NAMALWA (cell line): ENCODE measurements around the gene CPSF3.

ENCODE experiments used
- DNase-seq: peaks from one replicate; pipeline ENCODE4 v3.0.0-alpha.2; 2015; ENCODE audit warnings: low spot score

The CPSF3 gene

GRCh38 chr2:9423100-9423921 is at the start of gene CPSF3, which contains the start of gene ITGB1BP1:
TSS of gene CPSF3 (plus strand) at chr2:9423654. CDS start at chr2:9423774, 120 bp downstream.
TSS of gene ITGB1BP1 (minus strand) at chr2:9423528. CDS start at chr2:9418697, 4,831 bp downstream.
- DNase-seq: peak; percentile 99

GRCh38 chr2:9374071-9374730 is 49.3 kb upstream of the CPSF3 start:
- no peak for DNase-seq

DNA sequence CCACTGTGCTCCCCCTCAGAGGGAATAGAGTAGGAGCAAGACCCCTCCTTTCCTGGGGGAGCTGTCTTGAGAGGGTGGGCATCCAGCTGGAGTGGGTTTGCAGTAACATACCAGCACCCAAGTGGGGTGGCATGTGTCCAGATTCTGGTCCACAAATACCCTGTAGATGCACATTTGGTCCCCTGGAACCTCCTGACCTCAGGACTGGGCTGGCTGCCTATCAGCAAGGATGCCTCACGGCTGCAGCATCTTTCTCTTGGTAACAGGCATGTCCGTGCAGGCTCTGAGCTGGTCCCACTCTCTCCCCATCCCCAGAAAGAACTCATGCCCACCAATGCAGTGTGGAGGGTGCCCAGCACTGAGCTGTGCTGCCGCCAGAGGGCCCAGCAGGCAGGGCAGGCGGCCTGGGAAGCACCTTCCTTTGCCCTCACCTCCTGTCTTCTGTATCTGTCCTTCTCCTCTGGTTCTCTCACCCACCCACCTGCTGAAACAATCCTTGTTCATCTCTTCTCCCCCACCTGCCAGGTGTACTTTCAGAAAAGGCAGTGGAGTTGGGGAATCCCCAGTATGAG is 47.5 kb upstream of the CPSF3 start:
- peak; percentile 19 for DNase-seq

DNA sequence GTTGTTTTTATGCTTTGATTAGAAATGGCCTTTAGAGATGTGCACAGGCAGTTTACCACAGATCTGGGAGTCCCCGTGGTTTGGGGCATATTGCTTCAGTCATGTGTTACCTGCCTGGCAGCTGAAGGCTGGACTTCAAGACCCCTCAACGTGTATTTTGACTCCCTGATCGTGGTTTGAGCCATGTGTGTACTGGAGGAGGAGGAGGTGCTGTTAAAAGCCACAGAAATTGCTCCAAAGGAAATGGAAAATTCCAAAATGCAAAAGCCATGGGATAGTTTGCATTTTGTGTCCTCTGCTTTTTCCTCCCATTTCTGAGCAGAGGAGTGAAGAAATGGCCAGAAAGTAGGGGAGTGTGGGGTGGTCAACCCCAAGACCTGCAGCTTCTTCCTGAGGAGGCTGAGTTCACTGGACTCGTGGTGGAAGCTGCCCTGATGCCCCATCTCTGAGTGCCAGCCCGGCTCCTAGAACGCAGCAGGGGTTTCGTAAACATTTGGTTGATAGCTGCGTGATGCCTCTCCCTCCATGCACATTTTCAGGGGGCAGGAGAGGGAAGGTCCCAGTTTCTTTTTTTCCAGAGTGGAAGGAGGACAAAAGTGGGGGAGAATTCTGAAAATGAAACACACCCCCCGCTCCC is 45.9 kb upstream of the CPSF3 start:
- no peak for DNase-seq

DNA sequence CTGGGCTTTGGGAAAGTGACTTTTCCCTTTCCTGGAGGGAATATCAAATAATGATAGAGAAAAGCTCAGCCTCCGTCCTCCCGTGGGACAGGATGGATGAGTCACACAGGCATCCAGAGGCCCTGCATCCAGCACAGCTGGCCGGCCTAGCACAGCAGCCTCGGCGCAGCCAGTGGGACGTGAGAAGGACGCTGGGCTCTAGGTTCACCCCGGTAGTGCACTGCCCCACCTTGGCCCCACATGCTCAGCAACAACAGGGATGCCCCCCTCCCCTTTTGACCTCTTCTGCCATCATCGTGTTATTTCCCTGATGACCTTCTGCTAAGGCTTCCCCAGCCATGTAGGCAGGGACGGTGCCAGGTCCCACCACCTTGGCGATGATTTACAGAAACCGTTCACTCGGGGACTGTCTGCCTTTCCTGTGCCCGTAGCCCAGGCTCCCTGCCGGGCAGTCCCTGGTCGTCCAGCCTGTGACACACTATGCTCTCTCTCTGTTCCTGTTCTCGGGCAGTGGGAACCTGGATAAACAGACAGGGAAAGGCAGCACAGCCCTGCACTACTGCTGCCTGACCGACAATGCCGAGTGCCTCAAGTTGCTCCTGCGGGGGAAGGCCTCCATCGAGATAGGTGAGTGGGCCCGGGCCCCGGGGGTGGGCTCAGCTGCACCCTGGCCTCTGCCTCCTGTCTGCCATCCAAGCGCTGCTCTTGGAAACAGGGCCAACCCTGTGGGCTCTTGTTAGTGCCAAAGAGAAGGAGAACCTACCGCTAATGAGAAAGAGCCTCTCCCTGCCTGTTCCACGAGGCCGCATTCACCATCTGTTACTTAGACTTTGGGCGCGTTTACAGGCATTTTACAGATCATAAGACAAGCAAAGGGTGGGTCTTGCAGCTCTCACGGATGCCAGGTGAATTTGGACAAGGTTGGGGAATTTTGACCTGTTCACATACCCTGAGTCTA is 44.7 kb upstream of the CPSF3 start:
- no peak for DNase-seq

GRCh38 chr2:9379391-9379755 is 44.1 kb upstream of the CPSF3 start:
- DNase-seq: no peak

- DNase-seq: no peak
Observed at GRCh38 chr2:9380702-9381628, 42.5 kb upstream of the CPSF3 start.

DNA sequence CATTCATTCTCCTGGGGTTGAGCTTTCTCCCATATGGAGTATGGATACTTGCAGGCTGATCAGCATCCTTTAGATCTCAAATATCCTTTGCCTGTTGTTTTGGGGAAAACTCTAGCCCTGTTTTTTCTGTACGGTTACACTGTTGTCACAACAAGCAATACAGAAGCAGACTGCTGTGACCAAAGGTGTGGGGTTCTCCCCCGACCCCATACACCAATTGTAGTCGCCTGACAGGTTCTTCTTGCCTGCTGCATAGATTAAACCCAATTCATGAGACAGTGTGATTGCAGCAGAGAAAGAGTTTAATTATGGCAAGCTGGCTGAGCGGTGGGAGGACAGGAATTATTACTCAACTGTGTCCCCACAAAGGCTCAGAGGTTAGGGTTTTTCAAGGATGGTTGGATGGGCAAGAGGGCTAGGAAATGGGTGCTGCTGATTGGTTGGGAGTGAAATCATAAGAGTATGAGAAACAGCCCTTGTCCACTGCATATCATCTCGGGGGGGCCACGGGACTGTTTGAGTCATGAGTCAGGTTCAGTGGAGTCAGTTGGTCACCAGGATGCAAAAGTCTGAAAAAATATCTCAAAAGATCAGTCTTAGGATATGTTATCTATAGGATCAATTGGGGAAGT is 40.7 kb upstream of the CPSF3 start:
- DNase-seq: no peak

DNA sequence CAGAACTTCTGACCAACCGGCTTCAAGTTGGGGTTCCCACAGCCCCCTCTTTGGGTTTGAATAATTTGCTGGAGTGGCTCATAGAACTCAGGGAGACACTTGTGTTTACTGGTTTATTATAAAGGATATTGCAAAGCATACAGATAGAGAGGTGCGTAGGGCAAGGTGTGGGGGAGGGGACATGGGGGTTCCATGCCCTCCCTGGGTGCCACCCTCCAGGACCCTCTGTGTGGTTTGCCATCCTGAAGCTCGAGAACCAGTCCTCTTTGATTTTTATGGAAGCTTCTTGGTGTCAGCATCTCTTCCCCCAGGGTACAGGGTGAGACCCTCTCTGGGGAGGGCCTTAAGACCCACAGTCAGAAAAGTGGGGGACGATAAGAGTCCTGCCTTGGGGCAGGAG is 38.9 kb upstream of the CPSF3 start:
- DNase-seq: no peak

- DNase-seq: no peak
Observed at GRCh38 chr2:9385841-9386240, 37.6 kb upstream of the CPSF3 start.

GRCh38 chr2:9388199-9388681 is 35.2 kb upstream of the CPSF3 start:
- no peak for DNase-seq

GRCh38 chr2:9388950-9389911 is 34.2 kb upstream of the CPSF3 start:
- no peak for DNase-seq

DNA sequence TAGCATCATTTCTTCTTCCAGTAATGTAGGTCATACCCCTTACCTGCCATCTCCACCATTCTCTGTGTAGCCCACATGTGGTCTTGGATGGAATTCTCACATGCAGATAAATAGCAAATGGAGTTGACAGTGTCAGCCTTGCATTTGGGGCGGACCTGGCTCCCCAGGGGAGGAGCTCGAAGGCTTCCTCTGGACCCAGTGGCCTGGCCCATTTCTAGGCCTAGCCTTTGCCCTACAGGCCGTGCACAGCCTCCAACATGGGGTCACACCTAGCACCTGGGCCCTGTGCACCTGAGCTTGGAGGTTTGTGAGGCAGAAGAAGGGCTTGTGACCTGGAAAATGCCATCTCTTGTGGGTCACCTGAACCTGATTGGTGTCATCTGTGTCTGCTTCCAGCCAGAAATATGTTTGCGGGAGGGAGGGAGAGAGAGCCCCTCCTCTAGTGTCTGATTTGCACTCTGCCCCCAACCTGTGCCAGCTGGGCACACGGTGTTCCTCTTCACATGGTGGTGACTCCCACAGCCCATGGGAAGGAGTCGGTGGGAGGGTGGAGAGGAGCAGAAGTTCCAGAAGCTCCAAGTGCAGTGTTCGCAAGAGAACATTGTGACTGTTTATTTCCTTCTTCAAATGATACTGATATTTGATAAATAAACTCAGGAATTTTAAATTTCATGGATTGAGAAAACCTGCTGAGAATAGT is 33.2 kb upstream of the CPSF3 start:
- DNase-seq: no peak

- DNase-seq: no peak
Observed at GRCh38 chr2:9390991-9391390, 32.5 kb upstream of the CPSF3 start.

- no peak for DNase-seq
Observed at GRCh38 chr2:9391961-9392720, 31.3 kb upstream of the CPSF3 start.

GRCh38 chr2:9392898-9393765 is 30.3 kb upstream of the CPSF3 start:
- DNase-seq: peak; percentile 21
